GM21447 (cell line): ENCODE results near the gene TAS2R10.
"Not testable (repeated sequence)": the region's sequence is repeated elsewhere in the genome, so short reads cannot be mapped to it uniquely, and the experiment has no call there.

Experiments used
- ATAC-seq: cut with Tn5 transposase; IDR thresholded peaks from one replicate; pipeline ENCODE4 v1.9.1; 2021; ENCODE audit not compliant: unreplicated experiment

TAS2R10 gene, protein sequence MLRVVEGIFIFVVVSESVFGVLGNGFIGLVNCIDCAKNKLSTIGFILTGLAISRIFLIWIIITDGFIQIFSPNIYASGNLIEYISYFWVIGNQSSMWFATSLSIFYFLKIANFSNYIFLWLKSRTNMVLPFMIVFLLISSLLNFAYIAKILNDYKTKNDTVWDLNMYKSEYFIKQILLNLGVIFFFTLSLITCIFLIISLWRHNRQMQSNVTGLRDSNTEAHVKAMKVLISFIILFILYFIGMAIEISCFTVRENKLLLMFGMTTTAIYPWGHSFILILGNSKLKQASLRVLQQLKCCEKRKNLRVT

DNA sequence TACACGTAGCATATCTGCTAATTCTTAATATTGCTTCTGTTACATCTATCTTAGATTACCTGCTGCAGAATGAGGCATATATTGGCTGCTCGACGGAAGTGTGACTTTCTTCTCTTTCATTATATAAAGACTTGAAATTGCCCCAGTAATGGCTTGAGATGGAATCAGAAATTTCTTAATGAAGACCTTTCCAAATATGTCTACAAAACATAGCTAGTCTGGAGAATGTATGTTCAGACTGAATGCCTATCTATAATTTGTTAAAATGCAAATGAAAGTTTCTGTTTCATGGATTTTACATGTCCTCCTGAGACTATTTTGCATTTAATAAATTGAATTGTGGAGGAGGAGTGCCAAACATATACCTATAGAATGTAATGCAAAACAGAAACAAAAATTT is at the start of gene TAS2R10:
Gene TAS2R10, minus strand, starts transcription at position 101 of the 400 bp plus-strand sequence. Its CDS starts 89 bp downstream, at position 12.
- no peak for ATAC-seq

DNA sequence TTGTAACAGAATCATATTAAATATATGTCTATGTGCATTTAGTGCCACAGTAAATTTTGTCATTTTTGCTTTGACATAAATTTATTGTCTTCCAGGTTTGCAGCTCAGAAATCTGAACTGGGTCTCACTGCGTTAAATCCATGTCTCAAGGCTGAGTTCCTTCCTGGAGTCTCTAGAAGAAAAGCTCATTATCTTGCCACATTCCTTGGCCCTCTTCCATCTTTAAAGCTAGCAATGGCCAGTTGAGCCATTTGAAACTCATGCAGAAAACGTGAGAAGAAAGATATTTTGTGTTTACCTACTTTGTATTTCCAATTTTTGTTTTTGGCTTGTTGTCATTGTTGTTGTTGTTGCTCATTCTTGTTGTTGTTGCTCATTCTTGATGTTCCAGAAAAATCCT is 47.2 kb upstream of the TAS2R10 start:
- ATAC-seq = no peak

DNA sequence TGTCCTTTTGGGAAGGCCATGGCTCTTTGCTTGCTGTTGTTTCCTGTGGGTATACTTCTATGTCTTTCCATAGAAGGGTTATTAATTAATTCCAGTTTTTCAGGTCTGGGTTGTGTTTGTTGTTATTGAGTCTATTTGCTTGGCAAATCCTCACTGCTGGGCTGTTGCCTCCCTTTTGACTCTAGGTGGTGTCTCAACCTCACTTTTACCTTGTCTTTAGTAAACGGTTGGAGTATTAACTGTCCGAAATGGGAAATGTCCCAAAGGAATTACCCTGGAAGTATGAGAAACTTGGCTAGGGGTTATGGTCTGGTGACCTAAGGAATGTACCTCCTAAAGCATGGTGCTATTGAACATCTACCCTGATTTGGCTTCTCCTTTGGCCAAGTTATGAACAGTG is 41.2 kb upstream of the TAS2R10 start:
- ATAC-seq = no peak

DNA sequence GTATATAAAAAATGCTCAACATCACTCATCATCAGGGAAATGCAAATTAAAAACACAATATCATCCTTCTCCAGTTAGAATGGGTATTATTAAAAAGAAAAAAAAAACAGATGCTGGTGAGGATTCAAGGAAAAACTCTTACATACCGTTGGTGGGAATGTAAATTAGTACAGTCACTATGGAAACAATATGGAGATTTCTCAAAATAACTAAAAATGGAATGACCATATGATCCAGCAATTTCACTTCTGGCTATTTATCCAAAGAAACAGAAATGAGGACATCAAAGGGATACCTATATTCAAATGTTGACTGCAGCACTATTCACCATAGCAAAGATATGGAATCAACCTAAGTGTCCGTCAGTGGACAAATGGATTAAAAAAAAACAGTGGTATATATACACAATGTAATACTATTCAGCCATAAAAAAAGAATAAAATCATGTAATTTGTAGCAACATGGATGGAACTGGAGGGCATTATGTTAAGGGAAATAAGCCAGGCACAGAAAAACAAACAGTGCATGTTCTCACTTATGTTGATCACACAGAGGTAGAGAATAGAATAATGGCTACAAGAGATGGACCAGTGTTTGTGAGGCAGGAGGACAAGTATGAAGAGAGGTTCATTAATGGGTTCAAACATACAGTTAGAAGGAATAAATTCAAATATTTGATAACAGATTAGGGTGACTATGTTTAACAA is 37.5 kb upstream of the TAS2R10 start:
- no peak for ATAC-seq

DNA sequence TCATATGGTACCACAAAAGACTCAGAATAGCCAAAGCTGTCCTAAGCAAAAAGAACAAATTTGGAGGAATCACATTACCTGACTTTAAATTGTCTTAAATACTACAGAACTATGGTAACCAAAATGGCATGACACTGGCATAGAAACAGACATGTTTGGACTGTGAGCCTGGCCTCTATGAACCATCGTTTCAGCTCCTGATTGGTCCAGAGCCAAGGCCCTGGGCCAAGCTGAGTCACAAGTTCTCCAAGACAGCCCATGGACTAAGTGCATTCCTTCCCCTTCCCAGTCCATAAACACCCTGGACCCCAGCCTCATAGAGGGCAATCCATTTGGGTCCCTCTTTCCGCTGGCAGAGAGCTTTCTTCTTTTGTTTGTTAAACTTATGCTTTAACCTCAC is 35.2 kb upstream of the TAS2R10 start:
- ATAC-seq = no peak

DNA sequence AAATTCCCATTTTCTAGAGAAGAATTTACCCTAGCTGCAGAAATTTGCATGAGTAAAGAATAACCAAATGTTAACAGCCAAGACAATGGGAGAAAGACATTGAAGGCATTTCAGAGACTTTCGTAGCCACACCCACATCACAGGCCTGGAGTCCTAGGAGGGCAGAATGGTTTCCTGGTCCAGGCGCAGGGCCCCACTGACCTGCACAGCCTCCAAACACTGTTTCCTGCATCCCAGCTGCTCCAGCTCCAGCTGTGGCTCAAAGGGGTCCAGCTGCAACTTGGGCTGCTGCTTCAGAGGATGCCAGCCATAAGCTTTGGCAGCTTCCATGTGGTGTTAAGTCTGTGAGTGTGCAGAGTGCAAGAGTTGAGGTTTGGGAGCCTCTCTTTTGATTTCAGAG is 29.6 kb upstream of the TAS2R10 start:
- ATAC-seq = no peak

DNA sequence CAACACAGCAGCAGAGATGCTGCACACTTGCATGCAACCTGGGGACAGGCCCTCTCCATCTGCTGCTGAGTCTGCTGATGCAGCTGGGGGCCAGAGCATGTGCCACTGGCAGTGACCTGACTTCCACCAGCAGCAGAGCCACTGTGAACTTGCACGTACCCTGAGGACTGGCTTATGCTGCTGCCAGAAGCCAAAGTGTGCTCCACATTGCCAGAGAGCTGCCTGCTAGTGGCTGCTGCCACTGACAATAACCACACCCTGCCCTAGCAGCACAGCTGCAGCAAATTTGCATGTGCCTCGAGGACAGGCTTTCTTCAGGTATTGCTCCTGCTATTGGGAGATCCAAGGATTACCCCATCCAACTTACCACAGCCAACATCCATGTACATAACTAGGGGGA is 27.6 kb upstream of the TAS2R10 start:
- no peak for ATAC-seq

DNA sequence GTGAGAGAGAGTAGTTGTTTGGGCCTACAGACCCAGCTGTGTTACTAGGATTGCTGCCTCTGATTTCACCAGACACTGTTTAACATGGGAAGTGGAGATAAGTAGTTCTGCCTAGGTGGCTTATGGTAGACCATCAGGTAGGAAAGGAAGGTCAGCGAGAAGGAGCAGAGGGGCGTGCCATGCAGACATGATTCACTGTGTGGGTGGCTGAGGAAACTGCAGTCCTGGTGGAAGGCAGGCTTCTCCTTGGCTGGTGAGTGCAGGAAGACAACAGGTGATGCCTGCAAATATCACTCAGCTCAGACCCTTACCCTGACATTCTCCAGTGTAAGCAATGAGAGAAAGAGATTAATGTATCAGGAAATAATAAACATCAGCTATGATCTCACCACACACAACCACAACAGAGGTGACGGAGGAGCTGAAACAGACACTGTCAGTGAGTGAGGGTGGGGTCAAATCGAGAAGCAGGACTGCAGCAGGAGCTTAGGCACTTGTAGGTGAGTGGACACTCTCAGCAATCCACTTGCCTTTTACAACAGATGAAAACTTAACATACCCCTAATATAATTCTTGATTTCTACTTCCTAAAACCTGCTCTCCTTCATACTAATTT is 25.2 kb upstream of the TAS2R10 start:
- no peak for ATAC-seq

DNA sequence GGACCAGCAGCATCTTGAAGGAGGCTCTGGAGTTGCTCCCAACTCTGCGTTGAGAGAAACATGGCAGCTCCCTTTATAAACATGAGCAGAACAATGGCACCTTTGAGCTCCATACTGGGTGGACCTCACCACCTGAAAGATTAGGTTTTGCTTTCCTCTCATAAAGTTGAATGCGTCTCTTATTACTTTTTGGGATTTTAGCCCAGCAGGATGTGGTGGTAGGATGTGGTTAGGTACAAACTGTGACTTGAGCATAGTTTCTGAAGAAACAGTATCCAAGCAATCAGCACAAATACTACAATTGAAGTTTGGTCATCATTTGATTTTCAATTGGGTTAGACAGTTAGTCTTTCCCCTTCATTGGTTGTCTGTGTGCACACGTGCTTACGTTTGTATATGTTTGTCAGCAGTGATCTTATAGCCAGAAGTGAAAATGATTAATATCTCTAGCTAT is 23.3 kb upstream of the TAS2R10 start, which contains the start of gene PRR4:
Gene PRR4, minus strand, starts transcription at position 51 of the 454 bp plus-strand sequence. Its CDS starts 38 bp downstream, at position 13.
- no peak for ATAC-seq

DNA sequence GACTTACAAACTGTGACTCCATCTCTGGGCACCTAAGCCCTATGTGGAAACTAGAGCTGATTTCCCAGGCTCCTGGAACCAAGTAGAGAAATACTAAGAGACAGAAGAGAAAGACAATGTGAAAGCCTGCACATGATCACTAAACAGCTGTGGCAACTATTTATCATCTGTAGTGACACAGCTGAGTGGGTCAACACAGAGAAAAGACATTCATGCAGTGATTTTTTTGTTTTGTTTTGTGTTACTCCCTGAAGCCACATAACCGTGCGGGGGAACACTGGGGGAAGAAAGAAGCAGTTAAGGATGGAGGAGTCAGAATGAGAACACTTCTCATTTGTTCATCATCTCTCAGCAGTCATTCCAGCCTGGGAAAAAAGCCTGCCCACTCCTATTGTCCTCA is 21.6 kb upstream of the TAS2R10 start:
- no peak for ATAC-seq

DNA sequence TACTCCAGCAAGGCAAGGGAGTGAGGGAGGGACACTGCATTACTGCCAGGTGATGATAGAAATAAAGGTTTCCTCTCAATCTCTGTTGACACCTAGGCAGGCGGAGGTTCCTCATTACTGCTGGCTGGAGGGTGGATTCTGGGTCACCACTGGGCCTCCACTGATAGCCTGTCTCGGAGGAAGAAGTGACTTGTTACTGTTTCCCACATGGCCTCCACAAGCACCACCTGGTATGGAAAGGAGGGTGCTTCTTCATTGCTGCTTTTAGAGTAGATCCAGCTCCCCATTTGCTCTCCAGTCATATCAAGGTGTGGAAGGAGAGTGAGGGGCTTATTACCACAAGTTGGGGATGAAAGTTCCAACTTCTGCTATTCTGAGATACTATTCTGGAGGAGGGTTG is 16.7 kb upstream of the TAS2R10 start:
- no peak for ATAC-seq

DNA sequence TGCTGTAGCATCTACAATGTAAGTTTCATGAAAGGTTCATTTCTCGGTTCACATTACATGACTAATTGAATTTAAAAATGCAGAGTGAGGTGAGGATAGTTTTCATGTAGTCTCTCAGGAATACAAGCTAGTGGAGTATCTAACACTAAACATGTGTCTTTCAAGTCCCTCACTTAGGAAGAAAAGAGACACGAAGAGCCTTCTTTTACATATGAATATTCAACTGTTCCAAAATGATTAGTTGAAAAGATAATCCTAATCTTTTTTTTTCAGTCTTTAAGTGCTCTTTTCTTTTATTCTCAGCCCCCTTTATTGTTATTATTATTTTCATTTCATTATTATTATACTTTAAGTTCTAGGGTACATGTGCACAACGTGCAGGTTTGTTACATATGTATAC is 12.3 kb upstream of the TAS2R10 start:
- no peak for ATAC-seq

DNA sequence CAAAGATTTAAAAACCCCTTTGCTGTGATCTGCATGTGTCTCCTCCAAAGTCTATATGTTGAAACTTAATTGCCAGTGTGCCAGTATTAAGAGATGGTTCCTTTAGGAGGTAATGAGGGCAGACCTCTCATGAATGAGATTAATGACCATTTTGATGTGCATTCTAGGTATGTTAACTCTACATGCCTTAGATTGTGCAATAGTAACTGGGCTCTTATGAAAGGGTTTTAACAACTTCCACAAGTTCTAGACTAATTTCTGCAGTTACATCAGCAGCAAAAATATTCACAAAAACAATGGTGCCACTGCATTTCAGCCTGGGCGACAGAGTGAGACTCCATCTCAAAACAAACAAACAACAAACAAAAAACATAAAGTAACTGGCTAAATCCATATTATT is 3.8 kb upstream of the TAS2R10 start:
- no peak for ATAC-seq

DNA sequence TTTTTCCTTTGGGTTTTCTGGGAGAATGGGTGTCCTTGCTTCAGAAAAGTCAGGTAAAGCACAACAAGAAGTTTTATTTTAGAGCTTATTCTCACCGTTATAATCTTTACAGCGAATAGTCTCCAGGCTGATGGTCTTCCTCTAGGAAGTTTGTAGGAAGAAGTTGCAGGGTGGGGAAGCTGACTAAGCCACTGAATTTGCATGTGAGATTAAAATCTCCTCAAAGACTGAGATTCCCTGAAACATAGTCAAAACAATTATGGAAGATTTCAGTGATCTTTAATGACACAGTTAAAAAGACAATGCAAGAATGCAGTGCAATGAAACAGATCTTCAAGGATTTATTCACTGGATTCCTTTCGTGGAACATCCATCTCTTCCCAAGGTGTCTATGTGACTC is 1.2 kb downstream of the TAS2R10 start:
- no peak for ATAC-seq

DNA sequence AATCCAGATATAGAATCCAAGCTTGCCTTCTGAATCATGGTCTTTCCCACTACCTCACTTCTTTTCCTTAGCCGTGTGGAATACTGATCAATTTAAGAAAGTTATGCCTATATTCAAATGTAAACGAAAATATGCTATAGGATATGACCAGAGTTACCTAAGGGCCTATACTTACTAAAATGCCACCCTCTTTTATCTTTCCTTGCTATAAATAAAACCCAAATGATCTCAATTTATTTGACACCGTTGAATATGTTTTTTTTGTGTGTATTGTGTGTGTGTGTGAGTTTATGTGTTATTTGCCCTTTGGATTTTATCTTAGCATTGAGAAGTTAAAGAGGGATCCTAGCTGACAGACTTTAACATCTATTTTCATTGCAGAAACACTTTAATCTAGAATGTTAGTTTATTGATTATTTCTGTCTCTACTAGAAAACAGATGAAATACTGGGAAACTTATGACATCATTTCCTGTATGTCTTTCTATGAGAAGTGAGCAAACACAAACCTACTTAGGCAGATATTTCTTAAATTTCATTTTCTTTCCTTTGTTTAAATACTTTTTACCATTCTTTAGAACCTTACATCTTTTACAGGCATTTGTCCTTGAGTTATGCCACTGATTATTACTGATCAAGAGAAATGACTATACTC is 14.1 kb downstream of the TAS2R10 start:
- no peak for ATAC-seq

DNA sequence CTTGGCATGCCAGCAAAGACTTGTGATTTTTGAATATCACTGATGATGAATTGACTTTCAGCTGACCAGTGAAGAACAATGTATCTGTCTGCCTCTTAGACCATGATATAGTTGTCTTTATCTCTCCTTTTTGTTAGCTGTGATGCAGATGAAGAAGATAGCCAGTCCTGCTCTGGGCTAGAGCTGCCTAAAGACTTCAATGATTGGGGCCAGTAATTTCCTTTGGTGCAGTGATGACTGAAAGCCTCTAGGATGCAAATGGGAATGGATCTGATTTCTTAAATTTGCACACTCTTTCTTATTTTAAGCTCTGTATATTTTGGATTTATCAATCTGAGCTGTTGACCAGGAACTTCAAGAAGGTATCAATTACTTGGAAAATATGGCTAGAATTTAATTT is 16.1 kb downstream of the TAS2R10 start, which contains the start of gene TAS2R9:
Gene TAS2R9, minus strand, starts transcription at position 101 of the 400 bp plus-strand sequence. Its CDS starts 93 bp downstream, at position 8.
- ATAC-seq = no peak

DNA sequence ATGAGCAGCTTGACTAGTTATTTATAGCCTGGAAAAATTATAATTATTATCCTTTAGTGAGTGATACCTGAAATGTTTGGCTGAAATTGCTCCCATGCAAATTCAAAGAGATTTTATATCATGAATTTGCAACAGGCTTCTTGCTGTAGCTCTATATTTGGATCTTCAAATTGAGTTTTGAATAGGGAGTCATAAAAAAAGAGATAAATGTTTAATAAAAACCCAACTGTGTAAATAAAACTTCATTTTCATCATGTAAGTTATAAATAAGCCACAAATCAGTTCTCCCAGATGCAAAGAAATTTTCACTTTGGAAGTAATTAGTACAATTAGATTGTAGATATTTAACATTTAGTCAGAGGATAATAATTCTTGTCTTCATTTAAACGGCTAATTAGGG is 19.0 kb downstream of the TAS2R10 start, which contains the start of gene TAS2R8:
Gene TAS2R8, minus strand, starts transcription at position 101 of the 400 bp plus-strand sequence. CDS start 306 bp downstream, outside the sequence.
- no peak for ATAC-seq

DNA sequence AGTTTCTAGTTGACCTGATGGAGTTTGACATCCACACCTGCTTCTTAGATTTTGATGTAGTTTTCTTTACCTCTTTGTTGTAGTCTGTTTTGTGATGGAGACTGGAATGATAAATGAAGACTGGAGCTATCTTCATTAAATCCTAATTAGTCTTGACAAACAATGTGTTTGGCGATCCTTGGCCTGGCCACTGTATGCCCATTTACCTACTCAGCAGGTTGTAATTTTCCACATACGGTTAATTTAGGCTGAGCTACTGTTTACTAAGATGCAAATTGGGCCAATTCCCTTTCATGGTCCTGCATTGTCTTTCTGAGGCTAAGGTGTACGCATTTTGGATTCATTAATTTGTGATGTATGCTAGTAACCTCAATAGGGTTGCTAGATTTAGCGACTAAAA is 23.6 kb downstream of the TAS2R10 start, which contains the start of gene TAS2R7:
Gene TAS2R7, minus strand, starts transcription at position 41 of the 400 bp plus-strand sequence. CDS start 57 bp downstream, outside the sequence.
- ATAC-seq = no peak

DNA sequence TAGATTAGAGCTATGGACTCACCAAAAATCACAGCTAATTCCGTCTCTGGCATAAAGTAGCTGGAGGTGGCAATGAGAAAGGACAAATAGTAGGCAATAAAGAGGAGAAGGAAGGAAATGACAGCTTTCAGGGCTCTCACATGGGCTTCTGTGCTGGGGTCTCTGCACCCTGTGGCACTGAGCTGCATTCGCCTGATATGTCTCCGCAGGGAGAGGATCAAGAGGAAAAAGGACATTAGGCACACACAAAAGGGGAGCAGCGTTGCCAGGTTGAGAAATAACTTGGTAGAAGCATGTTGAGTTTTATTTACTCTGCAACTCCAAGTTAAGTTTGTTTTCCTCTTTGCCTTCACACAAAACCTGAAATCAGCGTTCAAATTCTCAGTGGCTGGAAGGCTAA is 24.4 kb downstream of the TAS2R10 start:
- ATAC-seq = no peak

DNA sequence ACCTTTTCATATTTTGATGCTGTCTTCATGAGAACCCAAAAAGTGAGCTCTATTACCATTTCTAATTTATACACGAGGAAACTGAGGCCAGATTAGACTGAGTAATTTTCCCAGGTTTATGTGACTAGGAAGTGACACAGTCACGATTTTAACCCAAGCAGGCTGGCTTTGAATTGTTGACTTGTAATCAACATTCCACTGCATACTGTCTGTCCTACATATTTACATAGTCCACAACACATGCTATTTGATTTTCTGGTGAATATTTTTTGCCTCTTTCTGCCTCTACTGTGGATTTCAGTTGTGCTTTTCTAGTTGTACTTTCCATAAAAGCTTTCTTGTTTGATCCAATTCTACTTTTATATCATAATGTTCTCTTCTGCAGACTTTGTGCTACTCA is 31.9 kb downstream of the TAS2R10 start:
- no peak for ATAC-seq

DNA sequence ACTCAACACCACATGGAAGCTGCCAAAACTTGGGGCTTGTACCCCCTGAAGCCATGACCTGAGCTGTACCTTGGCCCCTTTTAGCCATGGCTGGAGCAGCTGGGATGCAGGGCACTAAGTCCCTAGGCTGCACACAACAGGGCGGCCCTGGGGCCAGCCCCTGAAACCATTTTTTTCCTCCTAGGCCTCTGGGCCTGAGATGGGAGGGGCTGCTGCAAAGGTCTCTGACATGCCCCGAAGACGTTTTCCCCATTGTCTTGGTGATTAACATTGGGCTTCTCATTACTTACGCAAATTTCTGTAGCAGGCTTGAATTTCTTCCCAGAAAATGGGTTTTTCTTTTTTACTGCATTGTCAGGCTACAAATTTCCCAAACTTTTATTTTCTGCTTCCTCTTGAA is 34.4 kb downstream of the TAS2R10 start:
- ATAC-seq = not testable (repeated sequence)
